GM18951 (cell line): ENCODE data around the gene TTC31.

Source experiments
- POLR2A ChIP-seq: IDR thresholded peaks from 4 replicates; pipeline ENCODE4 v1.6.1; 2011; ENCODE audit warnings: mild to moderate bottlenecking; ENCODE audit not compliant: insufficient read length, insufficient read depth; ENCODE audit errors: extremely low read depth
- in situ Hi-C: fragments of 300-500 bp; cut with MboI; formaldehyde crosslinking; loops from one replicate; pipeline ENCODE4 v1.12.0; 2022; ENCODE audit warnings: low sequenced_read_pairs, mixed read lengths, inconsistent platforms; ENCODE audit not compliant: unreplicated experiment

TTC31 gene

GRCh38 chr2:74486141-74486540 is 3.3 kb downstream of the TTC31 start:
- TF ChIP-seq POLR2A: no peak
- in situ Hi-C loops: no loop called here

- no peak for TF ChIP-seq POLR2A
- in situ Hi-C loops: no loop called here
Measured at GRCh38 chr2:74488643-74489481, 6.0 kb downstream of the TTC31 start.

GRCh38 chr2:74489906-74490305 is 7.0 kb downstream of the TTC31 start:
- in situ Hi-C loops: no loop called here
- no peak for TF ChIP-seq POLR2A

GRCh38 chr2:74491648-74492544 is 9.0 kb downstream of the TTC31 start:
- TF ChIP-seq POLR2A: no peak
- in situ Hi-C loops: no loop called here

GRCh38 chr2:74493546-74493945 is 10.7 kb downstream of the TTC31 start:
- in situ Hi-C loops: no loop called here
- TF ChIP-seq POLR2A: no peak

- TF ChIP-seq POLR2A: no peak
- in situ Hi-C loops: no loop called here
Measured at GRCh38 chr2:74495440-74495839, 12.6 kb downstream of the TTC31 start.

GRCh38 chr2:74496997-74497776 is 14.3 kb downstream of the TTC31 start:
- in situ Hi-C loops: no loop called here
- TF ChIP-seq POLR2A: no peak

- in situ Hi-C loops: no loop called here
- TF ChIP-seq POLR2A: peak; percentile 54
Measured at GRCh38 chr2:74497777-74498499, 15.1 kb downstream of the TTC31 start.

- TF ChIP-seq POLR2A: no peak
- in situ Hi-C loops: no loop called here
Measured at GRCh38 chr2:74498500-74499266, 15.8 kb downstream of the TTC31 start.

GRCh38 chr2:74499267-74499939 is 16.5 kb downstream of the TTC31 start, which contains the start of gene LBX2:
Gene LBX2, minus strand, starts transcription at chr2:74499603. Its CDS starts 66 bp downstream, at chr2:74499537.
- in situ Hi-C loops: no loop called here
- no peak for TF ChIP-seq POLR2A

- in situ Hi-C loops: no loop called here
- no peak for TF ChIP-seq POLR2A
Measured at GRCh38 chr2:74499940-74500577, 17.2 kb downstream of the TTC31 start.
